DMS 273 (cell line): Measurements from ENCODE around the gene TDP1.
"Not testable (repeated sequence)": the region's sequence is repeated elsewhere in the genome, so short reads cannot be mapped to it uniquely, and the experiment has no call there.

Experiments
- DNase-seq: peaks from one replicate; lab custom pipeline; 2025; ENCODE audit not compliant: unreplicated experiment; lab: John Stamatoyannopoulos, UW

The TDP1 gene

DNA sequence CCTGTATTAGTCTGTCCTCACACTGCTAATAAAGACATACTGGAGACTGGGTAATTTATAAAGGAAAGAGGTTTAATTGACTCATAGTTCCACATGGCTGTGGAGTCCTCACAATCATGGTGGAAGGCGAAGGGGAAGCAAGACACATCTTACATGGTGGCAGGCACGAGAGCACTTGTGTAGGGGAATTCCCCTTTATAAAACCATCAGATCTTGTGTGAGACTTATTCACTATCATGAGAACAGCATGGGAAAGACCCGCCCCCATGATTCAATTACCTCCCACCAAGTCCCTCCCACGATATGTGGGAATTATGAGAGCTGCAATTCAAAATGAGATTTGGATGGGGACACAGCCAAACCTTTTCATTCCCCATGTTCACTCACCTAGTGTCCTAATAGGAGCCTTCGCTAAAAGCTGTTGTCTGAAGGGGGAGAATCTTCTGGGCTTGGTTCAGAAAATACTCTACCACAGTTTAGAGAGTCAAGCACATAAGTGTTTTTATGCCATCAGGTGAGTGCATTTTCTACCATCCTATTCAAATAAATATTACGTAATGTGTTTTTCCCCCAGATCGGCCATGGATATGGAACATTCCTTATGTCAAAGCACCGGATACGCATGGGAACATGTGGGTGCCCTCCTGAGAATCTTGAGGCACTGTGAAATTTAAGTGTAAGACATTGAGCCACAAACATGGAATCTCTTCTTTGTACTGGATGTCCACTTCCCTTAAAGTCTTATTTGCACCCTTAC lies 86.9 kb downstream of the TDP1 start:
- no peak for DNase-seq

DNA sequence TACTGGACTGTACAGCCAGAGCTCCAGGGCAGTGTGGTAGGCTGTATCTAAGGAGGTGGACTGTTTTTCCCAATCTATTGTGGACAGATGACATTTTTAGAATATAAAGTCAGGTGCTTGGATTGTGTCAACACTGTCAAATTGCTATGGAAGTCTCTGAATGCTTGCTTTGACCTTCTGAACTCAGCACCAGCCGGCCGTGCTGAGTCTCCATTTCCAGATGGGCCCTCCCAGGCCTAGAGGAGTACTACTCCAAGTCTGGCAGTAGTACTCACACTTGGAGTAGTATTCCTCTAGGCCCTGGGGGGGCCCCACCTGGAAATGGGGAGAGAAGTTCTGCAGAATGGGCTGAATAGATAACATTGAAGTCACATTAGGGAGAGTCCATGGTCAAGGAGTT lies 89.9 kb downstream of the TDP1 start:
- DNase-seq, result no peak

- DNase-seq, result peak; percentile 88
Measured at GRCh38 chr14:90049390-90049789, 93.7 kb downstream of the TDP1 start.

GRCh38 chr14:90050271-90050670 lies 94.5 kb downstream of the TDP1 start:
- DNase-seq, result no peak

DNA sequence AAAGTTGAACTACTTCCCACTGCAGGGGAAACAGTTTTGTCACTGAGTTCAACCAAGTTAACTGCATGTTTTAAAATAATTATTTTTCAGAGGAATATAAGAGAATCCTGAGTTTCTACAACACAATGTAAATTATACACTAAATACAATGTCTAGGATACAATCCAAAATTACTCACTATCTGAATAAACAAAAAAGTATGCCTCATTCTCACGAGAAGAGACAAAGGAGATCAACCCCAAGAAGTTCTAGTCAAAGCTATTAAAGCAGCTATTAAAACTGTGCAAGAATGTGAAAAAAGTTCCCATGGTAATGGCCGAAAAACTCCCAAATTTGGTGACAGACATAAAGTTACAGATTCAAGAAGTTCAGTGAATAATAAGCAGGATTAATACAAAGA lies 97.3 kb downstream of the TDP1 start:
- DNase-seq, result no peak

DNA sequence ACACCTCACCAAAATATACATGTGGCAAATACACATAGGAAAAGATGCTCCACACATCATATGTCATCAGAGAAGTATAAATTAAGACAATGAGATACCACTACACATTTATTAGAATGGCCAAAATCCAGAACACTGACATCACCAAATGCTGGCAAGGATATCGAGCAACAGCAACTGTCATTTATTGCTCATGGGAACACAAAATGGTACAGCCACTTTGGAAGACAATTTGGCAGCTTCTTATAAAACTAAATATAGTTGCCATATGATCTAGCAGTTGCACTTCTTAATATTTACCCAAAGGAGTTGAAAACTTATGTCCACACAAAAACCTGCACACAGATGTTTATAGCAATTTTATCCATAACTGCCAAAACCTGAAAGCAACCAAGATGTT lies 99.1 kb downstream of the TDP1 start:
- DNase-seq, result no peak

- no peak for DNase-seq
Measured at GRCh38 chr14:90056826-90057225, 101.1 kb downstream of the TDP1 start.

DNA sequence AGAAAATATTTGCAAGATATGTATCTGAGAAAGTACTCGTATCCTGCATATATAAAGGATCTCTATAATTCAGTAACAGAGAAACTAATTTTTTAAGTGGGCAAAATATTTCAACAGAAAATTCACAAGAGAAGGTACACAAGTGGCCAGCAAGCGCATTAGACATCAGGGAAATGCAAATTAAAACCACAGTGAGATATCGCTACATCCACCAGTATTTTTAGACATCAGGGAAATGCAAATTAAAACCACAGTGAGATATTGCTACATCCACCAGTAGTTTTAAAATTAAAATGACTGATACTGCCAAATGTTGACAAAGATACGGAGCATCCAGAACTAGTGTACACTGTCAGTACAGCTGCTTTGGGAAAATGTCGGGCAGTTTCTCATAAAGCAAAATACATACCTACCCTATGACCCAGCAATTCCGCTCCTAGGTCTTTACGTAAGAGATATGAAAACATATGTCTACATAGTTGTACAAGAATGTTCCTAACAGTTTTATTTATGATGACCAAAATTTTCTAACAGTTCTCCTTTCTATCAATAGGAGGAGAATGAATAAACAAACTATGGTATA lies 103.2 kb downstream of the TDP1 start:
- DNase-seq, result no peak

DNA sequence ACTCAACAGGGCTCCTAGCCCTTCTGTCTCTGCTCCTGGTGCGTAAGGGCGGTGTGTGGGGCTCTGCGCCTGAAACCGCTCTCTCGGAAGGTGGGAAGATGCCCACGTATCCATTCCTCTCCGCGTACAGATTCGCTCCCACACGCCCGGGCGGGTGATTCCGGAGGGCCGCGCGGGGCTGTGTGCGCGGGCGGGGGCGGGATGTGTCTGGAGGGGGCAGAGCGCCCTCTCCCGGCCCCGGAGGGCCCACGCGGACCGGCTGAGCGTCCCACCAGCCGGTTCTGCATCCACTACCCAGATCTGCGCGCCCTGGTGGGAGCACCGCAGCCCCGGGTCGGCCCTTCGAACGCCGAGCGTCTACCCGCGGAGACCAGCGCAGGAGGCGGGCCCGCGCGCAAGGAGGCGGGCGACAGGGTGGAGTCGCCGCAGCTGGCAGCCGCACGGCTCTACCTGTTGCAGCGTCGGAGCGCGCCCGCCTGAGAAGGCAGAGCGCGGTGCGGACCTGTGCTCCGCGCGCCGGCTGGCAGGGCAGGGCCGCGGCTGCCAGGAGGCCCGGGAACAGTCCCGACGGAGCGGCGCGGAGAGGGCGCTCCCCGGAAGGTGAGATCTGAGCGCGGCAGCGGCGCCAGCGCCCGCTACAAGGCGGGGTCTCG lies 104.7 kb downstream of the TDP1 start:
- DNase-seq, result peak; percentile 88

- peak; percentile 68 for DNase-seq
Measured at GRCh38 chr14:90060965-90061684, 105.4 kb downstream of the TDP1 start.

DNA sequence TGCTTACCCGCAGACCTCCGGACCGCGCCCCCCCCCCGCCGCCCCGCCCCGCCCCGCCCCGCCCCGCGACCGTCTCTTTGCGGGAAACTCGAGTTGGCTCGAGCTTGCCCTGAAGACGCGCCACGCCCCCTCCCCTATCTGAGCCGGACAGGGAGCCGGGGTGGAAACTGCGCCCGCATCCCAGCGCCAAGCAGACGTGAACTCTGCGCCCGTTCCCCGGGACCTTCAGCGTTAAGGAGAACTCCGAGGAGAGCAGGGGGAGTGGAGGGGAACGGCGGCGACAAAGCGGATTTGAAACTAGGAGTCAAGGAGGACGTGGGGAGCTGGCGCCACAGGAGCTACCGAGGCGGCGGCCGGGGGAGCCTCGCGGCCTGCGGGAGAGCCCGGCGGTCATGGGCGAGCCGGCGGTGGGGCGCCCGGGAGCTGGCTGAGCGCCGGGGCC lies 106.0 kb downstream of the TDP1 start, which contains the start of gene KCNK13:
KCNK13 (plus strand) TSS at position 310 of the 442 bp plus-strand sequence. CDS start 212 bp downstream, outside the sequence.
- peak; percentile 56 for DNase-seq

DNA sequence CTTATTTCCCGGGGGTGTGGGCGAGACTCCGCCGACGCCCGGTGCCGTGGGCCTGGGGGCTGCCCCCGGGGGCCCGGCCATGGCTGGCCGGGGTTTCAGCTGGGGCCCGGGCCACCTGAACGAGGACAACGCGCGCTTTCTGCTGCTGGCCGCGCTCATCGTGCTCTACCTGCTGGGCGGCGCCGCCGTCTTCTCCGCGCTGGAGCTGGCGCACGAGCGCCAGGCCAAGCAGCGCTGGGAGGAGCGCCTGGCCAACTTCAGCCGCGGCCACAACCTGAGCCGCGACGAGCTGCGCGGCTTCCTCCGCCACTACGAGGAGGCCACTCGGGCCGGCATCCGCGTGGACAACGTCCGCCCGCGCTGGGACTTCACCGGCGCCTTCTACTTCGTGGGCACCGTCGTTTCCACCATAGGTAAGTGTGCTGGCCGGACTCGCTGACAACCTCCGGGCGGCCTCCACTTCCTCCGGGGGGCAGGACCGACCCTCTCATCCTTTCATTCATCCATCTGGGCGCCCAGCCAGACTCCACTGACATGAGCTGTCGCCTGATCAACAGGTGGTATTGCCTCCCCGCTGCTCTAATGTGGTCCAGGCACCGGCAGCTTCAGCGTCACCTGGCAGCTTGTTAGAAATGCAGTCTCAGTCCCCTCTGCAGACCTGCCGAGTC lies 106.5 kb downstream of the TDP1 start:
- DNase-seq, result peak; percentile 55

DNA sequence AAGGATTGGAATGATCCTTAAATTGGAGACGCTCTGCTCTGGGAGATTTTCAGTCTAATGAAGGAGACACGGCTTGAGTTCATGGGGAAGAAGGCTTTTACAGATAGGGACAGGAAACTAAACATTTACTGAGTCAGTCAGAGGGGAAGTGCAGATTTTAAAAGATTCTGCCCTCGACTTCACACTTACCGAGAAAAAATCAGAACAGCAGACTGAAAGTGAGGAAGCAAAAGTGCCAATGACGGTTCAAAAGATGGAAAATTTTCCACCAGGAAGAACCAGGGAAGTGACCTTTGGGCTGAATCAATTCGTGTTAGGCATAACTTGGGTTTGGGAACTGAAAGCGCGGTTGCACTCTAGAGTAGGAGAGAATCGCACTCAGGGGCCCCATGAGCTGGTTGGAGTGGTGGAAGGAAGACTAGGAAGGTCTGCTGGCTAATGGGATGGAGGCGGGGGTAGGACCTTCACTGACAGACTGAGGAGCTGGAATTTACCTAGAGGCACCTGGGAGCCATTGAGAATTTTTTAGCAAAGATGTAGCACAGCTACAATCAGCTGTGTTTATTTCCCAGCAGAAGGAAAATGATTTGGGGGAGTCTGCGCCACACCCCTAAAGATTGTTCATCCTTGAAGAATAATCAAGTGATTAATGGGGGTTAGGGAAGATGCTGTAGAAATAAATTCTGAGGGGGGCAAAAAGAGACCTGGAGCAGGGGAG lies 107.3 kb downstream of the TDP1 start:
- no peak for DNase-seq

DNA sequence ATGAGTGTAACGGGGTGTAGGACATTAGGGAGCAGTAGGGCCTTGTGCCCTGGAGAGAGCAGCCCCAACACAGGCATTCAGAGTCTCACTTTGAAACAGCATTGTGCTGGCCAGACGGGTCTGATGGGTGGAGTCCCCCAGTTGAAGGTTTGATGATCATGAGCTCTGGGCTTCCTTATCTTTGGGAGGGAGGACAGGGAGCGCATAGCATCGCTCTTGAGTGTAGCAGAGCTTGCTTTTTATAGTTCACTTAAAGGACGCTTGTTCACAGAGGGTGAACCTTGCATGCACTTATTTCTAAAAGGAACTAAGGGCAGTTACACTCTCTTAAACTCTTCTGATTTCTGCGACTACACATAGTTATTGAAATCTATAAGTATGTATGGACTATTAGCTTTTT lies 116.6 kb downstream of the TDP1 start:
- DNase-seq, result no peak

- DNase-seq, result no peak
Measured at GRCh38 chr14:90079576-90079975, 123.8 kb downstream of the TDP1 start.

DNA sequence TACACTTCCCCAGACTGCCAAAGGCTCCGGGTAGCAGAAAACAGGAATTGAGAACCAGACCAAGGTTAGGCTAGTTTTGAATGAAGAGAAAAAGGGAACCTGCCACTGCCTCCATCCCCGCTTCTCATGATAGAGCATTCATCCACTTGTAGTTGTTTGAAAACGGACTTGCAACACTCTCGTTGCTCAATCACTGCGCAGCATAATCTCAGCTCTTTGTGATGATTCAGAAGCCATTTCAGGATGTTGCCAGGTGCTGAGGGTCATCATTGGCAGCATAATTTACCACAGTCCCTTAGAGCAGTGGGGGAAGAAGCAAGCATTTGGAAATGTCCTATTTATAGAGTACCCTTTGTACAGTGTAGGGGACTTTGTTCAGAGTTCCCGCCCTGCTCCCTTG lies 131.7 kb downstream of the TDP1 start:
- DNase-seq, result no peak

GRCh38 chr14:90088176-90088575 lies 132.4 kb downstream of the TDP1 start:
- no peak for DNase-seq

DNA sequence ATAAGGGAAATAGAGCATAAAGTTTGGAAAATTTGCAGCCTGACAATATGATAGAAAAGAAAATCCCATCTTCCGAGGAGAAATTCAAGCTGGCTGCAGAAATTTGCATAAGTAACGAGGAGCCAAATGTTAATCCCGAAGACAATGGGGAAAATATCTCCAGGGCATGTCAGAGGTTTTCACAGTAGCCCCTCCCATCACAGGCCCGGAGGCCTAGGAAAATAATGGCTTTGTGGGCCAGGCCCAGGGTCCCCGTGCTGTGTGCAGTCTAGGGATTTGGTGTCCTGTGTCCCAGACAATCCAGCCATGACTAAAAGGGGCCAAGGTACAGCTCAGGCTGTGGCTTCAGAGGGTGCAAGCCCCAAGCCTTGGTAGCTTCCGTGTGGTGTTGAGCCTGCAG lies 133.8 kb downstream of the TDP1 start:
- DNase-seq, result not testable (repeated sequence)

DNA sequence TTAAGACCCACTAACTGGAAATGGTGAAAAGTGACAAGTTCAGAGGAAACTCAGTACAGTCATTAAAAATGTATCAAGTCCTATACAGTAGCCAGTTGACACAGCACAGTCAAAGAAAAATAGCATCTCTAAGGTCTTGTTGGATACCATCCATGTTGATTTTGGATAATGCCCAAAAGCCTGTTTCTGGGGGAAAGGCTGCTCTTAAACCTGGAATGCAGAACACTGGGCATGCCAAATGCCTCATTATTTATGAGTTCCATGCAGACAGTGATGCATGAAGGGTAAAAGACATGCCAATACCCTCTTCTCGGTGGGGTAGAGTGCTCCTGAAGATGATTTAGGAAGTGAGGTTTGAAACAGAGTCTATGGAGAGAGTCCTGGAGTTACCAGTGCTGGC lies 135.7 kb downstream of the TDP1 start:
- DNase-seq, result peak; percentile 77

GRCh38 chr14:90093942-90094595 lies 138.3 kb downstream of the TDP1 start:
- DNase-seq, result no peak
